ENCODE results near the gene SDHAF1. TPM values are rescaled to one million over a fixed set of nuclear protein-coding genes. Genes with fewer than 3 reads are reported as not detected.
A peak's percentile ranks its signal among the peaks of the same experiment; 100 is the strongest.

The SDHAF1 gene
- total RNA-seq, 2 experiments from 2014 or later, result 22.2 to 22.8 TPM

DNA sequence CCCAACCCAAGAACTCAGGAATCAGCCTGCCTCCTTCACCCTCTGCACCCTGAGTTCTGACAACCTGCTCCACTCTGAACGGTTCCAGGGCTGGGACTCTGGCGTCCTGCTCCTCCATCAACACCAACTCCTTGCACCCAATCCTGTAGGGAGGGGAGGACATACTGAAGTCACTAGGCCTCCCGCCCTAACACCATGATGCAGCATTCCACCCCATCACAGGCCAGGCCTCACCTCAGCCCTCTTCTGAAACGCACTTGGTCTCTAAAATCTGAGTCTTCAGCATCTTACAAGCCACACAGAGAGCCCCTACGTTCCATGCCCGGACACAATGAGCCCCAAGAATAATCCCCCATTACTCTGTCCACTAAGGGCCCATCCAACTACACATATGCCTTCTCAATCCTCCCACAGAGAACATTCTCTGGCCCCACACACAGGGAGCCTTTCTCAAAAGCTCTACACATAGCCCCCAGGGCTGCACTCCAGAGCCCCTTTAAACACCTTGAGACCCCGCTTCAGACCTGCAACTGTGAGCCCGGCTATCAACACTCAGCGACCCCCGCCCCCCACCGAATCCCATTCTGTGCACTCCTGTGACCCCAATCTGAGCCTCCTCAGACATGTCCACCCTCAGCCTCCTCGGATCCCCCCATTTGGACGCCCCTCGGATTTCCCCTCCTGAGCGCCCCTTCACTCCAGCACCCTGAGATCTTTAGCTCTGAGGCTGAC lies 18.5 kb downstream of the SDHAF1 start:
- peak overlapping the region; percentile 92 for H3K4me3 Mint-ChIP-seq
- H3K27me3 Mint-ChIP-seq, result no peaks in the 10 kb centered on the region
- DNase-seq, result no peak
- ATAC-seq (ENCODE audit: low read depth), result no peak
- POLR2A ChIA-PET, result interaction anchor here (1.0 to 2.8 kb wide), 8 partner anchors 16 to 131 kb away, joined by 3 to 11 read pairs (median 4); partner anchors contain the start of genes POLR2I, TBCB, THAP8 and WDR62
- H3K4me1 Mint-ChIP-seq, result peaks cover 39% of the 10 kb centered on the region
- H3K9me3 Mint-ChIP-seq, result no peaks in the 10 kb centered on the region
- peak overlapping the region; percentile 93 for H3K27ac Mint-ChIP-seq
- peaks cover 13% of the 10 kb centered on the region for H3K36me3 Mint-ChIP-seq

GRCh38 chr19:36014012-36014924 lies 19.3 kb downstream of the SDHAF1 start, which contains the start of gene ALKBH6:
ALKBH6 (minus strand) TSS chr19:36014213; CDS start chr19:36013397, 816 bp downstream.
- POLR2A ChIA-PET, result interaction anchor here (0.6 to 2.8 kb wide), 14 partner anchors 9 to 132 kb away, joined by 3 to 11 read pairs (median 4); partner anchors contain the start of genes POLR2I, TBCB, THAP8 and WDR62
- Mint-ChIP-seq H3K27me3 (no peaks in the 10 kb centered on the region), H3K4me3 (peak within 1 kb of the TSS; percentile 92), H3K27ac (peak within 1 kb of the TSS; percentile 93), H3K9me3 (no peaks in the 10 kb centered on the region), H3K36me3 (peaks cover 13% of the 10 kb centered on the region), H3K4me1 (peaks cover 35% of the 10 kb centered on the region)
- DNase-seq (peak; percentile 98), ATAC-seq (ENCODE audit: low read depth) (peak; percentile 97)

GRCh38 chr19:36019061-36019670 lies 24.2 kb downstream of the SDHAF1 start:
- ATAC-seq (ENCODE audit: low read depth), result no peak
- Mint-ChIP-seq H3K4me1 (peaks cover 17% of the 10 kb centered on the region), H3K27ac (no peak overlapping the region), H3K4me3 (no peak overlapping the region), H3K36me3 (peaks cover 12% of the 10 kb centered on the region), H3K27me3 (no peaks in the 10 kb centered on the region), H3K9me3 (no peaks in the 10 kb centered on the region)
- DNase-seq, result no peak
- POLR2A ChIA-PET, result interaction anchor here (0.7 kb wide), 1 partner anchor 30 kb away, joined by 4 read pairs; no protein-coding TSS in a partner anchor

- Mint-ChIP-seq H3K36me3 (peaks cover 8% of the 10 kb centered on the region), H3K4me1 (no peaks in the 10 kb centered on the region), H3K9me3 (no peaks in the 10 kb centered on the region), H3K4me3 (no peak overlapping the region), H3K27me3 (no peaks in the 10 kb centered on the region), H3K27ac (no peak overlapping the region)
- no peak for ATAC-seq (ENCODE audit: low read depth)
- POLR2A ChIA-PET, result no interaction called here
- no peak for DNase-seq
These were observed 28.4 kb downstream of the SDHAF1 start for GRCh38 chr19:36023432-36023831.

GRCh38 chr19:36025541-36025940 lies 30.6 kb downstream of the SDHAF1 start:
- H3K4me1 Mint-ChIP-seq, result no peaks in the 10 kb centered on the region
- no peaks in the 10 kb centered on the region for H3K27me3 Mint-ChIP-seq
- H3K9me3 Mint-ChIP-seq, result no peaks in the 10 kb centered on the region
- H3K27ac Mint-ChIP-seq, result no peak overlapping the region
- H3K4me3 Mint-ChIP-seq, result no peak overlapping the region
- ATAC-seq (ENCODE audit: low read depth) (no peak), DNase-seq (no peak)
- H3K36me3 Mint-ChIP-seq, result peaks cover 13% of the 10 kb centered on the region
- POLR2A ChIA-PET, result no interaction called here

DNA sequence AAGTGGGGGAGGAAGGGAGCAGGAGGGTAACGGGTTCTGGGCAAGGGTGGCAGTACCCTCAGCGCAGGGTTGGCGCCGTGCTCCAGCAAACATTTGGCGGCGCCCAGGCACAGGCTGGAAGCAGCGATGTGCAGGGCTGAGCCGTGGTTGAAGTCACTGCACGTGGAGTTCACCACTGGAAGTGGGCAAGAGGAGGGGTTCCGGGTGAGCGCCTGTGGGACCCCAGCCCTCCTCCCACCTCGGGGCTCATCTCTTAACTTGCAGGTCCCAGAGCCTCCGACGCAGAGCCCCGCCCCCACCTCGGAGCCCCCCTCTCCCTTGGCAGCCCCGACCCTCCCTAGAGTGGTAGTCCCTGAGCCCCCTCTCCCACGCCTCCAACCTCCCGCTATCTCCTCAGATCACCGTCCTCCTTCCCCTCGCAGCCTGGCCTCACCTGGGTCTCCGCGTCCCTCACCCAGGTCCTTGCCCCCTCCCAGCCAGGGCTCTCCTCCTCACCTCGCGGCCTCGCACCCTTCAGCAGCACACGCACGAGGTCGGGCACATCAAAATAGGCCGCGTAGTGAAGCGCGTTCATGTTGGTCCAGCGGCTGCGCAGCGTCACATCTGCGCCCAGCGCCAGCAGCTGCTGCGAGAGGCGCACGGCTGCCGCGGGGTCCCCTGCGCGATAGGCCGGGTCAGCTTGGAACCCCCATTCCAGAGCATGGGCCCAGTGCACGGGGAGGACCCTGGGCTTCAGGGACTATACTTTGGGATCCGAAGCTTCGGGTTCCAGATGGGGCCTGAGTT lies 31.3 kb downstream of the SDHAF1 start:
- Mint-ChIP-seq H3K27ac (no peak overlapping the region), H3K4me3 (no peak overlapping the region), H3K36me3 (peaks cover 14% of the 10 kb centered on the region), H3K9me3 (no peaks in the 10 kb centered on the region), H3K27me3 (no peaks in the 10 kb centered on the region), H3K4me1 (no peaks in the 10 kb centered on the region)
- POLR2A ChIA-PET, result no interaction called here
- DNase-seq (no peak), ATAC-seq (ENCODE audit: low read depth) (no peak)

DNA sequence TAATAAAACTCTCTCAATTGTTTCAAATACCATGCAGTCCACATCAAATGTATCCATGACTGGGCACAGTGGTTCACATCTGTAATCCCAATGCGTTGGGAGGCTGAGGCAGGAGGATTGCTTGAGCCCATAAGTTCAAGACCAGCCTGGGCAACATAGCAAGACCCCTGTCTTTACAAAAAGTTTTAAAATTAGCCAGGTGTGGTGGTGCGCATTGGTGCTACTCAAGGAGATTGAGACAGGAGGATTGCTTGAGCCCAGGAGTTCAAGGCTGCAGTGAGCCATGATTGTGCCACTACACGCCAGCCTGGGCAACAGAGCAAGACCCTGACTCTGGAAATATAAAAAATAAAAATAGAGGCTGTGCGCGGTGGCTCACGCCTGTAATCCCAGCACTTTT lies 32.7 kb downstream of the SDHAF1 start:
- POLR2A ChIA-PET, result no interaction called here
- H3K27me3 Mint-ChIP-seq, result no peaks in the 10 kb centered on the region
- H3K4me1 Mint-ChIP-seq, result peaks cover 2% of the 10 kb centered on the region
- no peaks in the 10 kb centered on the region for H3K9me3 Mint-ChIP-seq
- no peak for DNase-seq
- no peak overlapping the region for H3K4me3 Mint-ChIP-seq
- H3K27ac Mint-ChIP-seq, result no peak overlapping the region
- ATAC-seq (ENCODE audit: low read depth), result no peak
- peaks cover 14% of the 10 kb centered on the region for H3K36me3 Mint-ChIP-seq

GRCh38 chr19:36028313-36029041 lies 33.5 kb downstream of the SDHAF1 start:
- POLR2A ChIA-PET, result no interaction called here
- no peak overlapping the region for H3K4me3 Mint-ChIP-seq
- H3K27ac Mint-ChIP-seq, result no peak overlapping the region
- no peaks in the 10 kb centered on the region for H3K9me3 Mint-ChIP-seq
- H3K36me3 Mint-ChIP-seq, result peaks cover 10% of the 10 kb centered on the region
- H3K4me1 Mint-ChIP-seq, result peaks cover 2% of the 10 kb centered on the region
- no peaks in the 10 kb centered on the region for H3K27me3 Mint-ChIP-seq
- no peak for DNase-seq
- ATAC-seq (ENCODE audit: low read depth), result no peak

DNA sequence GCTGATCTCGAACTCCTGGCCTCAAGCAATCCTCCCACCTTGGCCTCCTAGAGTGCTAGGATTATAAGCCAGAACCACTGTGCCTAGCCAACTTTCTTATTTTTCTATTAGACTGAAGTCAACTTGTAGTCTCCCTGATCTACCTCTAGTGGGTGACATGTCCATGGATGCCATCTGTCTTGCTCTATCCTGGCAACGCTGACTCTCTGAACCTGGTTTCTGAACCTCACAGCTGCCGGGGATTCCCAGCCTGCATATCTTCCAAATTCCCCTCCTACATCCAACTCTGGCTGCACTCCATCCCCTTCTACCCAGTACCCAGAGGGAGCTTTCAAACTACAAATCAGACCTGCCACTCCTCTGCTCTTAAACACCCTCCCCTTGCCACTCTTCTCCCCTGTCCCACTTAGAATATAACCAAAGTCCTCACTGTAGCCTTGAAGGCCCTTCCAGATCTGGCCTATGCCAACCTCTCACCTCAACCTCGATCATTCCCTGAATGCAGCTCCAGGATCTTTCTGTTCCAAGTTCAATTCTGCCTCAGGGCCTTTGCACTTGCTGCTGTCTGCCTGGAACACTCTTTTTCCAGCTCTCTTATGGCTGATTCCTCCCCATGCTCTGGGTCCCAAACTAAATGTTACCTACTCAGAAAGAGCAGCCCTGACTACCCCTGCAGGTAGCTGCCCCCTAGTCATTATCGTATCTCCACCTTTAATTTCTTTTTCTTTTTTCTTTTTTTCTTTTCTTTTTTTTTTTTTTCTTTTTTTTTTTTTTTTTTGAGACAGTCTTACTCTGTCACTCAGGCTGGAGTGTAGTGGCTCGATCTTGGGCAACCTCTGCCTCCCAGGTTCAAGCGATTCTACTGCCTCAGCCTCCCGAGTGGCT lies 35.5 kb downstream of the SDHAF1 start:
- H3K27me3 Mint-ChIP-seq, result no peaks in the 10 kb centered on the region
- no peaks in the 10 kb centered on the region for H3K9me3 Mint-ChIP-seq
- no peak for ATAC-seq (ENCODE audit: low read depth)
- no peak overlapping the region for H3K27ac Mint-ChIP-seq
- peaks cover 9% of the 10 kb centered on the region for H3K4me1 Mint-ChIP-seq
- H3K36me3 Mint-ChIP-seq, result peaks cover 13% of the 10 kb centered on the region
- POLR2A ChIA-PET, result no interaction called here
- no peak overlapping the region for H3K4me3 Mint-ChIP-seq
- DNase-seq, result no peak

DNA sequence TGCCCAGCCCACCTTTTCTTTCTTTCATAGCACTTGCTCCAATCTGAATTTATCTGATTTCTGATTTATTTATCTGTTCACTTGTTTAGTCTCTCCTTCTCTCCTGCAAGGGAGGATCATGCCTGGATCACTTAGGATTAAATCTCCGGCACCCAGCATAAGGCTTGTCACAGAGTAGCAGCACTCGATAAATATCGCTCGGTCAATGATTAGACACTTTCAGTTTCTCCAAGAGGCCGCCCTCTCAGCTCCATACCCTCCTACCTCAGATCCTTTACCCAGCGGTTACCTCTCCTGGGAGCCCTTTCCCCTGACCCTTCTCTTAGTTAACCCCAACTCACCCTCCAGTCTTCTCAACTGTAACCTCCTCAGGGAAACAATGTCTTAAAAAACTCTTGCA lies 36.3 kb downstream of the SDHAF1 start:
- POLR2A ChIA-PET, result no interaction called here
- Mint-ChIP-seq H3K27me3 (no peaks in the 10 kb centered on the region), H3K9me3 (no peaks in the 10 kb centered on the region), H3K4me1 (peaks cover 15% of the 10 kb centered on the region), H3K27ac (no peak overlapping the region), H3K36me3 (peaks cover 17% of the 10 kb centered on the region), H3K4me3 (no peak overlapping the region)
- DNase-seq (no peak), ATAC-seq (ENCODE audit: low read depth) (no peak)

- H3K36me3 Mint-ChIP-seq, result peaks cover 17% of the 10 kb centered on the region
- ATAC-seq (ENCODE audit: low read depth) (peak; percentile 26), DNase-seq (no peak)
- H3K27ac Mint-ChIP-seq, result peak within 1 kb of the TSS; percentile 22
- H3K4me3 Mint-ChIP-seq, result peak within 1 kb of the TSS; percentile 35
- H3K9me3 Mint-ChIP-seq, result no peaks in the 10 kb centered on the region
- no peaks in the 10 kb centered on the region for H3K27me3 Mint-ChIP-seq
- peaks cover 21% of the 10 kb centered on the region for H3K4me1 Mint-ChIP-seq
- POLR2A ChIA-PET, result no interaction called here
These were observed 37.5 kb downstream of the SDHAF1 start, which contains the start of gene CLIP3 for GRCh38 chr19:36032251-36033104. CLIP3 (minus strand) TSS chr19:36032873; CDS start chr19:36032357, 516 bp downstream.

Data from activated naive CD8-positive, alpha-beta T cell treated with anti-CD3 and anti-CD28 coated beads, Interleukin-2, amount 10 ng/mL, durations not matched to agents 7 days and 5 days (primary cell).